GM12865 (cell line): ENCODE measurements around the gene RAB33B.

Experiments used
- DNase-seq: peaks from one replicate; pipeline ENCODE4 v3.0.0; 2010; ENCODE audit warnings: low read depth
- H3K4me3 ChIP-seq: 2 replicates; pipeline ENCODE4 v1.5.1; 2011; ENCODE audit warnings: mild to moderate bottlenecking, low read depth, low read length, control low read depth
- TF ChIP-seq, protein P1 (sequence below): IDR thresholded peaks from 2 replicates; pipeline ENCODE4 v1.5.1; 2011; ENCODE audit warnings: low read length, control low read depth, low read depth, inconsistent platforms; ENCODE audit not compliant: insufficient read depth; ENCODE audit errors: missing control alignments

Gene RAB33B

DNA sequence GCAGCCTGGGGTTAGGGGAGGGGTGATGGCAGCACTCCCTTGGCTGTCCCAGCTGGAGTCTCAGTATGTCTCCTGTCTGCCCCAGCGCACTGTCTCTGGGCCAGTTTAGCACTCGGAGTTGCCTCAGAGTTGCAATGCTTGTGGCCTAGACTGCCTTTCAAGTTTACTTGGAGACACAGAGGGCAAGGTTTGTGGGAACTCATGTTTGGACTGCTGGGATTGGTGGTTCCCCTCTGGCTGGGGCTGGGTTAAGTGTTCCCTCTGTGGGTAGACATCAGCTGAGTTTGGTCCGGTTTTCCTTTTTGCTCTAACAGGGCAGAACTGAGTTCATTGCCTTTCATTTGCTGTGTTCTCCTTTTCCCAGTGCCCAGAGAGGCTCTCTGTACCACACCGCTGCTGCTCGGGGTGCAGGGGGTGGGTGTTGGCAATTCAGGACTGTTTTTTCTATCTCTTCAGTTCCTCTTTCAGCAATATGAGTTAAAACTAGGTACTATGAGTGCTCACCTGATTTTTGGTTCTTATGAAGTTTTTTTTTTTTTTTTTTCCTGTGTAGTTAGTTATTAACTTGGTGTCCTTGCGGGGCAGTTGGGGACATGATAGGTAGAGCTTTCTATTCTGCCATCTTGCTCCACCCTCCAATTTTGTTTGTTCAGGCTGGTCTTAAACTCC is 17.2 kb downstream of the RAB33B start:
- TF ChIP-seq, protein P1, sequence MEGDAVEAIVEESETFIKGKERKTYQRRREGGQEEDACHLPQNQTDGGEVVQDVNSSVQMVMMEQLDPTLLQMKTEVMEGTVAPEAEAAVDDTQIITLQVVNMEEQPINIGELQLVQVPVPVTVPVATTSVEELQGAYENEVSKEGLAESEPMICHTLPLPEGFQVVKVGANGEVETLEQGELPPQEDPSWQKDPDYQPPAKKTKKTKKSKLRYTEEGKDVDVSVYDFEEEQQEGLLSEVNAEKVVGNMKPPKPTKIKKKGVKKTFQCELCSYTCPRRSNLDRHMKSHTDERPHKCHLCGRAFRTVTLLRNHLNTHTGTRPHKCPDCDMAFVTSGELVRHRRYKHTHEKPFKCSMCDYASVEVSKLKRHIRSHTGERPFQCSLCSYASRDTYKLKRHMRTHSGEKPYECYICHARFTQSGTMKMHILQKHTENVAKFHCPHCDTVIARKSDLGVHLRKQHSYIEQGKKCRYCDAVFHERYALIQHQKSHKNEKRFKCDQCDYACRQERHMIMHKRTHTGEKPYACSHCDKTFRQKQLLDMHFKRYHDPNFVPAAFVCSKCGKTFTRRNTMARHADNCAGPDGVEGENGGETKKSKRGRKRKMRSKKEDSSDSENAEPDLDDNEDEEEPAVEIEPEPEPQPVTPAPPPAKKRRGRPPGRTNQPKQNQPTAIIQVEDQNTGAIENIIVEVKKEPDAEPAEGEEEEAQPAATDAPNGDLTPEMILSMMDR: no peak
- H3K4me3 ChIP-seq: no peak overlapping the region
- no peak for DNase-seq

DNA sequence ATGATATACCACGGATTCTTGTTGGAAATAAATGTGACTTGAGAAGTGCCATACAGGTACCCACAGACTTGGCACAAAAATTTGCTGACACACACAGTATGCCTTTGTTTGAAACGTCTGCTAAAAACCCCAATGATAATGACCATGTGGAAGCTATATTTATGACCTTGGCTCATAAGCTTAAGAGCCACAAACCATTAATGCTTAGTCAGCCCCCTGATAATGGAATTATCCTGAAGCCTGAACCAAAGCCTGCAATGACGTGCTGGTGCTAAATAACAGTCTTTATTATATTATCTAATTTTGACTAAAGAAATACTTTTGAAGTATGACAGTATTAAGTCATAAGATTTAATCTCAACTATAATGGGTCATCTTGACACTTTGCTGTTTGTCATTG is 18.9 kb downstream of the RAB33B start:
- DNase-seq: no peak
- TF ChIP-seq, protein P1: no peak
- H3K4me3 ChIP-seq: no peak overlapping the region

DNA sequence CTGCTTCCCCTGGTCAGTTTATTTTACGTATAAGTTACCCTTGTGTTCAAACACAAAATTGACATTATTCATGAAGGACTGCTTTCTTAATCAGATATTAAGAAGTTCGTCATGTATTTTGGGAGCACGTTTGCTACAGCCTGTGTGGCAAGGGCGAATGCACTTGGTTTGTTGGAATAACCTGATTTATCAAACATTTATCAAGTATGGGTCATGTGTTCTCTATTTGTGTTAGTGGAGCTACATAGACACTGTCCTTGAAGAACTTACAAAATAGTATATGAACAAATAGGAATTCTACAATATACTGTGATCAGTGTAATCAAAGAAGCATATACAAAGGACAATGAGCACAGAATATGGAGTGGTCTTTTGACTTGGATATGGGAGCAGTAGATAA is 22.4 kb downstream of the RAB33B start:
- no peak overlapping the region for H3K4me3 ChIP-seq
- TF ChIP-seq, protein P1: no peak
- DNase-seq: no peak

DNA sequence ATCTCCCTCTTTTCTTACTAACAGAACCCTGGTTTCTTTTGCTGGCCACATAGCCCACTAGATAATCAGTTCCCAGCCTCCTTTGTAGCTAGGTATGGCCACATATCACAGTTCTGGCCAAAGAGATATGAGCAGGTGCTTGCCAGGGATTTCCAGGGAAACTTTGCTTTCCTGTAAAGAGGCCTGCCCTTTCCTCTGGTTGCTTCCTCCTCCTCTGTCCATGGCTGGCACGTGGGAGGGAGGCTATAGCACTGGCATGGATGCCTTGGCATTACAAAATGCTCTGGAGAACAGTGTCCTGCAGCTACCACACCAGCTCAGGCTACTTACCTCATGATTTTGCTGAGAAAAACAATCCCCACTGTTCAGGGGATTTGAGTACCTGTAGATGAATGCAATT is 27.5 kb downstream of the RAB33B start:
- no peak for DNase-seq
- H3K4me3 ChIP-seq: no peak overlapping the region
- TF ChIP-seq, protein P1: no peak

DNA sequence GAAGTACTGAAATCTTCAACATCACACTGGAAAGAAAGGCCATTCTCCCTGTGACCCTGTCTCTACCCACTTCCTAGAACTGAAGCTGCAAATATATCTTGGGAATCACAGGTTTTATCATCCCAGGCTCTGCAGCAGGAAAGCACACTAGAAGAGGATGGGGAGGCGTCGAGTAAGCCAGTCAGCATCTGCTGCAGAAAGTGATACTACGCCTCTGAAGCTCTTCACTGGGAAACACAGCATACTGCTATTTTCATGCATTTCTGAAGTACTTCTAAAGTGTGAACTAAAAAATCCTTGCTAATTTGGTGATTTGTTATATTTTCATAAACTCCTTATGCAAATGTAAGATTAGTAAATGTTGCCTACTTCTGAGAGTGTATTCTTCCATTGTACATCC is 29.1 kb downstream of the RAB33B start:
- DNase-seq: no peak
- TF ChIP-seq, protein P1: no peak

DNA sequence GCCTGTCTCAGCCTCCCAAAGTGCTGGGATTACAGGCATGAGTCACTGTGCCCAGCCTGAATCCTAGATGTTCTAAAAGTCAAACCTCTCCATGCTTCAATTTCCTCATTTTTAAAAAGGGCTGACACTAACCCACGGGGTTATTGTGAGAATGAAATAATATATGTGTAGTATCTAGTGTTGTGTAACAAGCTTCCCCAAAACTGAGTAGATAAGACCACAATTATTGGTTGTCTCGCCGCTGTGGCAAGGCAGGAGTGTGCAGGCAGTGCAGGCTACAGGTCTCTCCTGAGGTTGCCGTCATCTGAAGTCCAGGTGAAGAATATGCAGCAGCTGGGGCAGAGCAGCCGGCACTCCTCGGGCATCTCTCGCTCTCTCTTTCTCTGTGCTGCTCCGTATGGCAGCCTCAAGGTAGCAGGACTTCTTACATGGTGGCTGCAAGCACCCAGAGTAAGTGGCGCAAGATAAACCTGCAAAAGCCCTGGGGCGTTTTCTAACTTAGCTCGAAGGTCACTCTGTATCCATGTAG is 30.9 kb downstream of the RAB33B start:
- TF ChIP-seq, protein P1: no peak
- no peak overlapping the region for H3K4me3 ChIP-seq
- no peak for DNase-seq

More for the DNA sequence above, 29.1 kb downstream of the RAB33B start:
- H3K4me3 ChIP-seq: no peak overlapping the region

DNA sequence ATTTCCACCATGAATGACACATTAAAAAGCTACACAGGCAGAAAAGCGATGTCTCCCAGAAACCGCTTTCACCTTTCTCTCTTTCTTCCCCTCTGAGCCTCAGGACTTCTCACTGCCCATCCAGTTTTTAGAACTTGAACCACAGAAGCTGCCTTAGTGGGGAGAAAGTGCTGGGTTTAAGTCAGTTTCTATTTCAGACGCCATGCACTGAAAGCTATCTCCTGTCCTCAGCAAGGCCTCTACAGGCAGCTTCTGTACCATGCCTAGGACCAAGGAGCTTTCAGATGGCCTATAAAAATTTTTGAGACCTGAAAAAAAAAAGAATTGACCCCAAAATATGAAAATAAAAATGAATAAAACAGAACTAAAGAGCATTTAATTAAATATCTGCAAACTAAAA is 34.5 kb downstream of the RAB33B start:
- TF ChIP-seq, protein P1: no peak
- DNase-seq: no peak
- H3K4me3 ChIP-seq: no peak overlapping the region
